ENCODE measurements around the gene LRRTM4. TPM values are rescaled to one million over a fixed set of nuclear protein-coding genes. Genes with fewer than 3 reads are reported as not detected.

The LRRTM4 gene
- total and polyA plus RNA-seq, 2 donors from 2014 or later: 0.19 TPM; not detected in 1

DNA sequence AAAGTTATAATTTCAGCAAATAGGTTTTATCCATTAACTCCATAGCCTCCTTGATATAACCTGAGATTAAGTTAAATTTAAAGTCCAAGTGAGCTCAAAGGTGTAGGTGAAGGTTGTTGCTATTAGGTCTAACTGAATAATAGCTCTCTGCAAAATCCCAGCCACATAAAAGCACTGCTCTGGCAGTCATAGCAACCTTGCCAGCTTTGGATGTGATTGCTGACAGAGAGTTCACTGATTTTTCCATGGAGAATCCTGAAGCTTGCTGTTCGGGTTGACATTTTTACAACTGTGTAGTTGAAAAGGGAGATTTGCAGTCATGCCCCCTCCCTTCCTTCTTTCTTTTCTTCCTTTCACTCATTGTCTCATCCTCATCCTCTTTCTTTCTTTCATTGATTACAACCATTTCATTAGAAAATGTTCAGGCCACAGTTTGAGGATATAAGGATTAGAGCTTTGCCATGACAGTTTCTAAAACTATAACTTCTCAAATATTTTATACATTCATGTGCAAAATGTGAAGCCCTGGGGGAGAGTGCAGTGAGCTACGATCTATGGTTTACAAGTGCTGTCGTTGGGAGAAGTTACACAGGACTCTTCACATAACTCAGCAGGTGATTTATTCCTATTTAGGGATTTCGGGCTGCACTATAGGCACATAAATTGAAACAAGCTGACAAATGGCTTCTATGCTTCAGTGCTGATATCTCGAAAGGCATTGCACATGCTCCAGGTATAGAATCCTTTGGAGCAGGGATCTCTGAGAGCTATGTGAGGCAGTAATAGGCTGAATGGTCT, 193.8 kb downstream of the LRRTM4 start:
- FAIRE-seq (no peak), DNase-seq (peak in 2 of 5 donors; percentile 10 to 11)
- Histone ChIP-seq H3K4me1 (ENCODE audit: control insufficient read depth in 2 of 3, insufficient read depth in 2 of 3, low read depth in 1 of 3, low read length in 3 of 3) (no peaks in the 10 kb centered on the region), H3K9ac (ENCODE audit: low read length in 3 of 3) (no peak overlapping the region), H3K4me3 (ENCODE audit: low read length in 3 of 3) (no peak overlapping the region), H3K9me3 (ENCODE audit: control insufficient read depth in 2 of 3, insufficient read depth in 1 of 3, low read length in 3 of 3) (no peaks in the 10 kb centered on the region), H3K27me3 (ENCODE audit: control insufficient read depth, insufficient read depth, low read length) (no peaks in the 10 kb centered on the region), H3K36me3 (ENCODE audit: control insufficient read depth in 2 of 3, insufficient read depth in 3 of 3, low read length in 3 of 3) (no peaks in the 10 kb centered on the region), H3K27ac (ENCODE audit: low read depth in 2 of 2, low read length in 2 of 2) (no peak overlapping the region)
- intact Hi-C loops (cut with DNase I): no loop called here
- TF ChIP-seq, protein P1, sequence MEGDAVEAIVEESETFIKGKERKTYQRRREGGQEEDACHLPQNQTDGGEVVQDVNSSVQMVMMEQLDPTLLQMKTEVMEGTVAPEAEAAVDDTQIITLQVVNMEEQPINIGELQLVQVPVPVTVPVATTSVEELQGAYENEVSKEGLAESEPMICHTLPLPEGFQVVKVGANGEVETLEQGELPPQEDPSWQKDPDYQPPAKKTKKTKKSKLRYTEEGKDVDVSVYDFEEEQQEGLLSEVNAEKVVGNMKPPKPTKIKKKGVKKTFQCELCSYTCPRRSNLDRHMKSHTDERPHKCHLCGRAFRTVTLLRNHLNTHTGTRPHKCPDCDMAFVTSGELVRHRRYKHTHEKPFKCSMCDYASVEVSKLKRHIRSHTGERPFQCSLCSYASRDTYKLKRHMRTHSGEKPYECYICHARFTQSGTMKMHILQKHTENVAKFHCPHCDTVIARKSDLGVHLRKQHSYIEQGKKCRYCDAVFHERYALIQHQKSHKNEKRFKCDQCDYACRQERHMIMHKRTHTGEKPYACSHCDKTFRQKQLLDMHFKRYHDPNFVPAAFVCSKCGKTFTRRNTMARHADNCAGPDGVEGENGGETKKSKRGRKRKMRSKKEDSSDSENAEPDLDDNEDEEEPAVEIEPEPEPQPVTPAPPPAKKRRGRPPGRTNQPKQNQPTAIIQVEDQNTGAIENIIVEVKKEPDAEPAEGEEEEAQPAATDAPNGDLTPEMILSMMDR (IDR thresholded peaks at IDR 0.05; ENCODE audit: borderline replicate concordance, extremely low read depth, insufficient read depth): no peak

DNA sequence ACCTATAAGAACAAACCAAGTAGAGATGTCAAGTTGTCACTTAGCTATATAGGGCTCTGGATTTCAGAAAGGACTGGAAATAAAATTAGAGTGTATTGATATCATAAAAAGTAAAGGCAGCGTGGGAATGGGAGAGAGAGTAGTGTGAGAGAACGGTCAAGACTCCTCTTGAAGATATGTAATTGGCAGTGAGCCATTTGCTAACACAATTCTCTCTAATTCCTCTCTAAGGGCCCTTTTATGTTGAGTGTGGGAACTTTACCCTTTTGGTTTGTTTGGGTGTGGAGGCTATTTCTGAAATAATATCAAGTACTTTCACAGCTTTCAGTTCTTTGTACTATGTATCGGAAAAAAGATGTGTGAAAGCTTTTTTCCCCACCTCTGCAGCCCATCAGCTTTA, 196.8 kb downstream of the LRRTM4 start:
- Histone ChIP-seq H3K27me3 (ENCODE audit: control insufficient read depth, insufficient read depth, low read length) (no peaks in the 10 kb centered on the region), H3K4me1 (ENCODE audit: control insufficient read depth in 2 of 3, insufficient read depth in 2 of 3, low read depth in 1 of 3, low read length in 3 of 3) (no peaks in the 10 kb centered on the region), H3K9me3 (ENCODE audit: control insufficient read depth in 2 of 3, insufficient read depth in 1 of 3, low read length in 3 of 3) (no peaks in the 10 kb centered on the region), H3K4me3 (ENCODE audit: low read length in 3 of 3) (no peak overlapping the region), H3K27ac (ENCODE audit: low read depth in 2 of 2, low read length in 2 of 2) (no peak overlapping the region), H3K36me3 (ENCODE audit: control insufficient read depth in 2 of 3, insufficient read depth in 3 of 3, low read length in 3 of 3) (no peaks in the 10 kb centered on the region), H3K9ac (ENCODE audit: low read length in 3 of 3) (no peak overlapping the region)
- TF ChIP-seq, protein P1 (IDR thresholded peaks at IDR 0.05; ENCODE audit: borderline replicate concordance, extremely low read depth, insufficient read depth): no peak
- FAIRE-seq (no peak), DNase-seq (no peak)
- intact Hi-C loops (cut with DNase I): no loop called here

DNA sequence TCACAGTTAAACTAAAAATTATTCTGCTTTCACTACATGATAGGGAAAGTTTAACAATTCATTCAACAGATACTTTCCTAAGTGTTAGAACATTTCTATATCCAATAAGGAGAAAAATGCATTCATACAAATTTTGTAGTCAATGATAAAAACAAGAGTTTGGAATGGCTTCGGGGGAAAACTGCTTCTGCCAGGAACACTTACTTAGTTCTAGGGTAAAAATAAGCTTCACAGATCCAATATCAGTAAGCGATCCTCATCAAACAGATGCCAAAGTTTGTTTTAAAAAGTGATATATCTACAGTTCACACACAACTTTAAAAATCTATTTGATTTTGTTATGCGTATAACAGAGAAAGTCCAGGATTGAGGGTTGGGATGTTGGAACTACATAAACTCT, 199.7 kb downstream of the LRRTM4 start:
- no peaks in the 10 kb centered on the region for H3K9me3 ChIP-seq (ENCODE audit: control insufficient read depth in 2 of 3, insufficient read depth in 1 of 3, low read length in 3 of 3)
- H3K9ac ChIP-seq (ENCODE audit: low read length in 3 of 3): no peak overlapping the region
- no peak overlapping the region for H3K4me3 ChIP-seq (ENCODE audit: low read length in 3 of 3)
- FAIRE-seq: no peak
- no peak for DNase-seq
- TF ChIP-seq, protein P1 (IDR thresholded peaks at IDR 0.05; ENCODE audit: borderline replicate concordance, extremely low read depth, insufficient read depth): no peak
- no peaks in the 10 kb centered on the region for H3K4me1 ChIP-seq (ENCODE audit: control insufficient read depth in 2 of 3, insufficient read depth in 2 of 3, low read depth in 1 of 3, low read length in 3 of 3)
- no peaks in the 10 kb centered on the region for H3K36me3 ChIP-seq (ENCODE audit: control insufficient read depth in 2 of 3, insufficient read depth in 3 of 3, low read length in 3 of 3)
- H3K27ac ChIP-seq (ENCODE audit: low read depth in 2 of 2, low read length in 2 of 2): no peak overlapping the region
- no peaks in the 10 kb centered on the region for H3K27me3 ChIP-seq (ENCODE audit: control insufficient read depth, insufficient read depth, low read length)
- intact Hi-C loops (cut with DNase I): no loop called here
